Smooth muscle cell (in vitro differentiated cells): ENCODE data around the gene PDCD11. TPM values are rescaled to one million over a fixed set of nuclear protein-coding genes. Genes with fewer than 3 reads are reported as not detected.

Experiments
- DNase-seq: peaks from one replicate; lab custom pipeline; 2025; ENCODE audit not compliant: unreplicated experiment; lab: John Stamatoyannopoulos, UW
- H2AFZ ChIP-seq: fragments of 200-600 bp; sonication (generic); 2 replicates; pipeline ENCODE4 v1.6.0; 2016; ENCODE audit warnings: antibody characterized with exemption, low read depth, mild to moderate bottlenecking
- H3F3A ChIP-seq: fragments of 200-600 bp; sonication (generic); 2 replicates; pipeline ENCODE4 v1.6.0; 2017; ENCODE audit warnings: antibody characterized with exemption, low read depth
- H3K27ac ChIP-seq: fragments of 200-600 bp; sonication (generic); 2 replicates; pipeline ENCODE4 v1.5.1; 2016; ENCODE audit warnings: low read depth, mild to moderate bottlenecking
- H3K27me3 ChIP-seq: fragments of 200-600 bp; sonication (generic); 2 replicates; pipeline ENCODE4 v1.6.1; 2016; ENCODE audit warnings: low read depth, mild to moderate bottlenecking
- H3K36me3 ChIP-seq: fragments of 200-600 bp; sonication (generic); 2 replicates; pipeline ENCODE4 v1.5.1; 2016; ENCODE audit warnings: low read depth
- H3K4me1 ChIP-seq: fragments of 200-600 bp; sonication (generic); 2 replicates; pipeline ENCODE4 v1.5.1; 2016; ENCODE audit warnings: low read depth
- H3K4me2 ChIP-seq: fragments of 200-600 bp; sonication (generic); 2 replicates; pipeline ENCODE4 v1.6.0; 2016; ENCODE audit warnings: mild to moderate bottlenecking
- H3K4me3 ChIP-seq: fragments of 200-600 bp; sonication (generic); 2 replicates; pipeline ENCODE4 v1.5.1; 2016; ENCODE audit warnings: mild to moderate bottlenecking
- H3K79me2 ChIP-seq: fragments of 200-600 bp; sonication (generic); 2 replicates; pipeline ENCODE4 v1.6.0; 2016; ENCODE audit warnings: low read depth, mild to moderate bottlenecking
- H3K9ac ChIP-seq: fragments of 200-600 bp; sonication (generic); 2 replicates; pipeline ENCODE4 v1.6.0; 2016; ENCODE audit warnings: low read depth
- H3K9me3 ChIP-seq: fragments of 200-600 bp; sonication (generic); replicated peaks from 2 replicates; pipeline ENCODE4 v1.5.1; 2016; ENCODE audit warnings: low read depth
- H4K20me1 ChIP-seq: fragments of 200-600 bp; sonication (generic); 2 replicates; pipeline ENCODE4 v1.6.0; 2016; ENCODE audit warnings: low read depth
- CTCF ChIP-seq: fragments of 200-600 bp; sonication (generic); IDR thresholded peaks from 2 replicates; pipeline ENCODE4 v1.5.1; 2017; ENCODE audit warnings: borderline replicate concordance, mild to moderate bottlenecking, antibody characterized with exemption; ENCODE audit not compliant: insufficient read depth, poor library complexity, severe bottlenecking
- WGBS: methylation state at CpG from one replicate; pipeline ENCODE4 v1.1.7; 2016; ENCODE audit warnings: low lambda C conversion rate; 5-methylcytosine and 5-hydroxymethylcytosine counted together
- polyA plus RNA-seq: library from polyadenylated mRNA; unstranded; fragments of >200 nt; fragmentation: Nextera tagmentation; extraction: Ambion mirVana; gene quantifications from 2 replicates; pipeline ENCODE4 v1.2.1, GENCODE V29; 2016
- total RNA-seq: library from RNA; depleted of rRNA; stranded (reverse); fragments of >200 nt; gene quantifications from 2 replicates; pipeline ENCODE4 v1.2.3, GENCODE V29; 2014

PDCD11 gene
- total and polyA plus RNA-seq, 2 experiments from 2014 or later, result 12.2 to 15.6 TPM

- Histone ChIP-seq H3K9me3 (no peaks in the 10 kb centered on the region), H3K9ac (no peak overlapping the region), H3K4me2 (no peak overlapping the region), H3F3A (no peaks in the 10 kb centered on the region), H3K36me3 (no peaks in the 10 kb centered on the region), H3K79me2 (no peaks in the 10 kb centered on the region), H3K4me1 (no peaks in the 10 kb centered on the region), H3K27me3 (no peaks in the 10 kb centered on the region), H3K4me3 (no peak overlapping the region), H2AFZ (no peak overlapping the region), H4K20me1 (no peaks in the 10 kb centered on the region), H3K27ac (no peak overlapping the region)
- TF ChIP-seq CTCF, result no peak
- DNase-seq, result no peak
- 93% methylated on average over 39 of the region's 39 CpGs for WGBS
These were observed 61.6 kb downstream of the PDCD11 start for GRCh38 chr10:103457896-103458583.

- no peak for DNase-seq
- Histone ChIP-seq H3K4me2 (no peak within 1 kb of the TSS), H3K27me3 (no peaks in the 10 kb centered on the region), H4K20me1 (no peaks in the 10 kb centered on the region), H3K9ac (no peak within 1 kb of the TSS), H3K27ac (no peak within 1 kb of the TSS), H3K9me3 (no peaks in the 10 kb centered on the region), H3K36me3 (no peaks in the 10 kb centered on the region), H3K79me2 (no peaks in the 10 kb centered on the region), H3K4me3 (no peak within 1 kb of the TSS), H2AFZ (no peak within 1 kb of the TSS), H3K4me1 (no peaks in the 10 kb centered on the region), H3F3A (no peaks in the 10 kb centered on the region)
- 52% methylated on average over 9 of the region's 9 CpGs for WGBS
- no peak for TF ChIP-seq CTCF
These were observed 62.3 kb downstream of the PDCD11 start, which contains the start of gene CALHM1 for GRCh38 chr10:103458720-103459119. CALHM1 (minus strand) TSS chr10:103458900; CDS start chr10:103458751, 149 bp downstream.

- 80% methylated on average over 4 of the region's 4 CpGs for WGBS
These were observed 63.2 kb downstream of the PDCD11 start for GRCh38 chr10:103459615-103460014.

More at GRCh38 chr10:103459615-103460014, 63.2 kb downstream of the PDCD11 start:
- no peaks in the 10 kb centered on the region for H3K79me2 ChIP-seq
- no peaks in the 10 kb centered on the region for H3F3A ChIP-seq
- no peaks in the 10 kb centered on the region for H3K4me1 ChIP-seq
- no peak overlapping the region for H3K9ac ChIP-seq
- no peak overlapping the region for H2AFZ ChIP-seq
- no peak overlapping the region for H3K4me3 ChIP-seq
- H3K27ac ChIP-seq, result no peak overlapping the region
- no peak for DNase-seq
- no peaks in the 10 kb centered on the region for H3K9me3 ChIP-seq
- H4K20me1 ChIP-seq, result no peaks in the 10 kb centered on the region
- no peaks in the 10 kb centered on the region for H3K27me3 ChIP-seq
- no peaks in the 10 kb centered on the region for H3K36me3 ChIP-seq
- no peak for TF ChIP-seq CTCF
- H3K4me2 ChIP-seq, result no peak overlapping the region
